Mucosa of gallbladder (tissue), 1 donor: Measurements from ENCODE around the gene YJEFN3. TPM values are rescaled to one million over a fixed set of nuclear protein-coding genes. Genes with fewer than 3 reads are reported as not detected.

Experiments
- DNase-seq: peaks from one replicate; pipeline ENCODE4 v3.0.0-alpha.2; 2020; ENCODE audit warnings: low spot score
- total RNA-seq: library from RNA; stranded (reverse); gene quantifications from one replicate; pipeline ENCODE4 v1.2.1, GENCODE V29; 2021
- donor health status: DM: no; HTN: no; CAD: no.

Gene YJEFN3
- total RNA-seq, 1 donor from 2014 or later = 8.9 TPM

DNA sequence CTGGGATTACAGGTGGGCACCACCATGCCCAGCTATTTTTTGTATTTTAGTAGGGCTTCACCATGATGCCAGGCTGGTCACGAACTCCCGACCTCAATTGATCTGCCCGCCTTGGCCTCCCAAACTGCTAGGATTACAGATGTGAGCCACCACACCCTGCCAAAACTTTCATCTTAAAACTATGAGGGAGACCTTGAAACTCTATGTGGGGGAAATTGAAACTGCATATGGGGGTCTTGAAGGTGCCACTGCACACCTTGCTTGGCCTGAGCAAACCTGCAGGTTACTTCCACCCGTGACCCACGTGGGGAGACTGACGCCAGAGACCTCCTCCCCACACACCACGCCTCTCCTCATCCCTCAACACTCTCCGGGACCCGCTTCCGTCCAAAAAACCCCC is 25.0 kb downstream of the YJEFN3 start:
- no peak for DNase-seq

DNA sequence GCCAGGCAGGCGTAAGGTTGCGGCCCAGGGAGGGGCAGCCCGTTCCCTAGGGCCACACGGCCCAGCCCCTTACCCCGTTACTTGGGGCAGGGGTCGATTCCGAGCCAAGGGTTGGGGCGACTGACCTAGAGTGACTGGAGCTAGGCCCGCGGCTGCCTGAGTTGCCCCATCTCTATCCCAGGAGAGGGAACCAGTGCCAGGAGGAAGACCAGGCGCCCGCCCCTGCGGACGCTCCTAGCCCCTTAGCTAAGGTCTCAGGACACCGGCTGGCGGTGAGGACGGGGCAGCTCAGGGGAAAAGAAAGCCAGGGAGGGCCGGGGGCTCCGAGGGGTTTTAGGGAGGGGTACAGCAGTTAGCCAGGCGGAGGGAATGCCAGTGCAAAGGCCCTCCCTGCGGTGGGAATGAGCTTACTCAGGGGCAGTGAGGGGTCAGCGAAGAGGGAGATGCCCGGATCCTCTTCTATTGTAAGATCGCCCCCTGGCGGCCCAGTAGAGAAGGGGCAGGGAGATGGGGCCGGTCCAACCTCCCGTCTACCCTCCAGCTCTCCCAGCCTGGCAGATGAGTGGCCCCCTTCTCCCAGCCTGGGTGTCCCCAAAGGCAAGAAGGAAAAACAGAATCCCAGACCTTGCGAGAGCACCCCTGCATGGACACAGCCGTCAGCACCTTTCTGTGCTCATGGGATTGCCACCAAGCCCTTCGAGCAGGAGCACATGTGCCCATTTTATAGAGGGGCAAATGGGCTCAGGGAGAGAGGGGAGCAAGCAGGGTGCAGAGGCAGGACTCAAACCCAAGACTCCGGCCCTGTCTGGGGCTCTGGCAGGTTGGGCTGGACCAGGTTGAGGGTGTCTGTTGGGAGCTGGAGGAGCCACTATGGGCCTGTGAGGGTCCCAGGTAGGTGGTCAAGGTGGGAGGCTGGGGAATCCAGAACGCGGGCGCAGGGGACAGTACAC is 25.6 kb downstream of the YJEFN3 start:
- DNase-seq = no peak

DNA sequence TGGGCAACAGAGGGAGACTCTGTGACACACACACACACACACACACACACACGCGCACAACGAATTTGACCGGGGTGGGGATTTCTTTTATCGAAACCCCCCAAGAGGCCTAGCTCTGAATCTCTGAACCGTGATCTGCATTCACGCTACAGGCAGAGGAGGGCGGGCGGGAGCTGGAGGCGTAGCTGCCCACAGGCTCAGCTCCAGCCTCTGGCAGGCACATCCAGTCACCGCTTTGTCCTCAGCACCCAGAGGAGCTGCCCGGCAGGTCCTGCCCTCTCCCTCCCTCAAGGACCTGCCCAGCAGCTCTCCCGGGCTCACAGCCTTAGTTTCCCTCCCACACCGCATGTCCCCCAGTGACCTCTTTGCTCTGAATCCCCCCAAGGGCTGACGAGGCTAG is 29.3 kb downstream of the YJEFN3 start:
- DNase-seq = no peak

DNA sequence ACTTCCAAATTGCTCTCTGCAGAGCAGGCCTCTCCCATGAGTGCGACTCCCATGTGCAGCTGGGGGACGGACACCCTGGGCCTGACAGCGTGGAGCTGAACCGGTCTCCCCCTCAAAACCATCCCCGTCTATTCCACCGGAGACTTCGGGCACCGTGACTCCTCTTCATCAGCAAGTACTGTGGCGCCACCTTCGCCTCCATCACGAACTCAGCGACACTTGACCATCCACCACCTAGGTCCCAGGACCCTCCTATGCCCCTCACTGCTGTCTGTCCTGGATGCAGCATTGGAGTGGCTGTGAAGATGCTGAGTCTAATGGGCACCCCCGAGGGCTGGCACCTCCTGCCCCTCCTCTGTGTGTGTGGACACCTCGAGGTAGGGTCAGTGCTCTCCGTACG is 29.9 kb downstream of the YJEFN3 start:
- no peak for DNase-seq

DNA sequence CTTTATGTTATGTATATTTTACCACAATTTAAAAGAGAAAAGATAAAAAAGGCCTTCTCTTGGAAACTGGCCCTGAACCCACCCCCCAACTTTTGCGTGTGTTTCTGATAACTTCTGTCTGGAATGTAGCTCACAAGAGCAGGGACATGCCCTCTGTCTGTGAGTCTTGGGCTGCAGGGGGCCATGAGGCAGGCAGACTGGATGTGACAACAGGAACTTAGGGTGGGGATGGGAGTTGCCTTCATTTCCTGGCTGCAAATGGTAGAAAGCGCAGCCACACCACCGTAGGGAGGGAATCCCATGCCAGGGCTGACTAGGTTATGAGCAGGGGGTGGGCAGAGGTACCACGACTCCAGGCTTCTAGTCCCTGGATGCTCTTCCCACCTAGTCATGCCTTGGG is 31.2 kb downstream of the YJEFN3 start:
- DNase-seq = no peak

DNA sequence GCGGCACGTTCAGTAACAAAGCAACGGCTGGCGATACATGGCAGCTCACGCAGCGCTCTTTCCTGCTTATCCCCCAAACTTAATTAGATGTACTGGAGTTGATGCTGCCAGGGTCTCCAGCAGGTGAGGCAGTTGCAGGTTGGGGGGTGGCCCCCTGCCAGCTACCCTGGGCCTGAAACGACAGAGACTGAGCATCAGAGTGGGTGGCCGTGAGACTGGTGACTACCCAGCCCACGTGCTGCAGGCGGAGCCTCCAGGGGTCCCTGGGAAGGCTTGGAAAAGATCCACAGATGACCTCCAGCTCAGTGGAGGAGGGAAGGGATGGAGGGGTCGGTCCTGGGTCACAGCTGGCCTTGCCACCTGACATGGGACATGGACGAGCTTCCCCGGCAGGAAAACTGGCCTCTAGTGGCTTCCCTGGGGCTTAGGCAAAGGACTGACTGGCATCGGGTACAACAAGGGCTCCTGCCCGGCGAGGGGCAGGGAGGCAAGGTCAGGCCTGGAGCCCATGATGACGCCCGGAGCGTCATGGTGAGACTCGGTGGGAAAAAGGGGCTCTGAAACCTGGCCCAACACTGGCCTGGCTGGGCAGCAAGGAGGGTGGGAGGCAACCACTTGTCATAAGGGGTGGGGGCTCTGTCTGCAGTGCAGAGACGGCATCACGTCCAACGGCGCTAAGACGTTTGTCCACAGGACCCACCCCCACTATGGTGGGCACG is 33.4 kb downstream of the YJEFN3 start:
- DNase-seq = no peak

DNA sequence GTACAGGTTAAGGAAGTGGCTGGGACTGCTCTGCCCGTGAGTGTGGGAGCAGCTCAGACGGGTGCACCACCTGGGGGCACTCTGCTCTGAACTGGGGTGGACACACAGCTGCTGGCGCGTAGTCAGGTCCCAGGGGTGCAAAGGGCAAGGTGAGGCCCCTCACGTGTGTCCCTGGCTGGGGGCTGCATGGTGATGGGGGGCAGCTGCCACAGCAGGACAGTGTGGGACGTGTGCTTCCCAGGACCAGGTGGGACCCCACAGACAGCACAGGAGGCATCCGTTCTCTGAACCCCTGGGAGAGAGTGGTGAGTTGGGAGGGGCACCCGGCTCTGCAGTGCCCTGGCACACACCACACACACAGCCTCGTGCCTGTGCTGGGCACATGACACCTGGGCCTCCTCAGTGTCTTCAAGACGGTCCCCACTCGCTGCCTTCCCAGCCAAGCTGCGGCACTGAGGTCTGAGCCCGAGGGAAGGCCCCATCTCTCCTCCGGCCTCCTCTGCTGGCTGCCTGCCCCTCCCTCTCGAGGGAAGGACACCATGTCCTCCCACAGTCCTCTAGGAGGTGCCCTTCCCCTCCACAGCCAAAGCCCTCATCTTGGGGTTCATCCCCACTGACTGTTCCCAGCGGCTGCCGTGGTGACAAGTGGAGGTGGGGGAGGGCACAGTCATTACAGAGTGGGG is 34.1 kb downstream of the YJEFN3 start:
- no peak for DNase-seq

DNA sequence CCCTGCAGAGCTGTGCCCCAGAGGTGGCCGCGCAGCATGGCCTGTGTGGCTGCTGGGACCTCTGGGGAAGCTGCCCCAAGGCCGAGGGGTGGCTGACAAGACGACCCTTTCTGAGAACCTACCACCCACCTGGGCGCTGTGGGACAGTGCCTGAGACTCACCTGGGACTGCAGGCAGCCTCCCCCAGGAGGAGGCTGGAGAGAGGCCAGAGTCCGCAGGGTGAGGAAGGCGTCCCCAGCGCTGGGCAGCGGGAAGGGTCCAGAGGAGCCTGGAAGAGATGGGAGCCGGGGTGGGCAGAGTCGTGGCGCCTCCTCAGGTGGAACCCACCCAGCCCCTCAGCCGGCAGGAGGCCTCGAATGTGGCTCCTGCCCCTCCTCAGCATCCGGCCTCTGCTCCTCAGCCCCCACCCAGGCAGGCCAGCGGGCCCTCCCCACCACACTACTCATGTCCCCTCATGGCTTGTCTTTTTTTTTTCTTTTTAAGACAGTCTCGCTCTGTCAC is 34.7 kb downstream of the YJEFN3 start:
- no peak for DNase-seq

DNA sequence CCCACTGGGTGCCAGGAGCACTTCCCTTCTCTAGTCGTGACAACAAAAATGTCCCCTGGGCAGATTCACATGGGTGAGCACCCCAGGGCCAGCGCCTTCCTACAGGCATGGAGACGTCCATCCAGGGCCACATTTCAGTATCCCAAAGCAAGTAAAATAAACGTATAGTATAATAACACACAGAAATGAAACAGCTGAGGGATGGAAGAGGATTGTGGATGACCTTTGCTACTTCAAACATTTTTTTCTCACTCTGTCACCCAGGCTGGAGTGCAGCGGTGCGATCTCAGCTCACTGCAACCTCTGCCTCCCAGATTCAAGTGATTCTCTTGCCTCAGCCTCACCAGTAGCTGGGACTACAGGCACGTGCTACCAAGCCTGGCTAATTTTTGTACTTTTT is 37.6 kb downstream of the YJEFN3 start:
- no peak for DNase-seq

DNA sequence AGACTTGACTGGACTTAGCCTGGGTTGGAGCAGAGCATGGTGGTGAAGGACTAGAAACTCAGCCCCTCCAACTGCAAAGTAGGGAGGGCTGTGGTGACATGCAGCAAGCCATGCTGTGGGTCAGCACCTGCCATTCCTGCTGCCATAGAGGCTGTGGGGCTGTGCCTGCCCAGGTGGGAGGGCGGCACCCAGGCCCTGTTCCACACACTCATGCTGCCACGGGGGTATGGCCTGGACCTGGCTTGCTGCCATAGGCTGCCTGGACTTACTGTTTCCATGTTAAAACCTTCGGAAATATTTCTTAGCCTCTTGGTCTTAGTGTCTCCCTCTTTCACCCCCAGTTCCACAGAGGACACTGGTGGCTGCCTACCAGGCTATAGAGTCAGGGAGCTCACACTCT is 38.7 kb downstream of the YJEFN3 start:
- no peak for DNase-seq

DNA sequence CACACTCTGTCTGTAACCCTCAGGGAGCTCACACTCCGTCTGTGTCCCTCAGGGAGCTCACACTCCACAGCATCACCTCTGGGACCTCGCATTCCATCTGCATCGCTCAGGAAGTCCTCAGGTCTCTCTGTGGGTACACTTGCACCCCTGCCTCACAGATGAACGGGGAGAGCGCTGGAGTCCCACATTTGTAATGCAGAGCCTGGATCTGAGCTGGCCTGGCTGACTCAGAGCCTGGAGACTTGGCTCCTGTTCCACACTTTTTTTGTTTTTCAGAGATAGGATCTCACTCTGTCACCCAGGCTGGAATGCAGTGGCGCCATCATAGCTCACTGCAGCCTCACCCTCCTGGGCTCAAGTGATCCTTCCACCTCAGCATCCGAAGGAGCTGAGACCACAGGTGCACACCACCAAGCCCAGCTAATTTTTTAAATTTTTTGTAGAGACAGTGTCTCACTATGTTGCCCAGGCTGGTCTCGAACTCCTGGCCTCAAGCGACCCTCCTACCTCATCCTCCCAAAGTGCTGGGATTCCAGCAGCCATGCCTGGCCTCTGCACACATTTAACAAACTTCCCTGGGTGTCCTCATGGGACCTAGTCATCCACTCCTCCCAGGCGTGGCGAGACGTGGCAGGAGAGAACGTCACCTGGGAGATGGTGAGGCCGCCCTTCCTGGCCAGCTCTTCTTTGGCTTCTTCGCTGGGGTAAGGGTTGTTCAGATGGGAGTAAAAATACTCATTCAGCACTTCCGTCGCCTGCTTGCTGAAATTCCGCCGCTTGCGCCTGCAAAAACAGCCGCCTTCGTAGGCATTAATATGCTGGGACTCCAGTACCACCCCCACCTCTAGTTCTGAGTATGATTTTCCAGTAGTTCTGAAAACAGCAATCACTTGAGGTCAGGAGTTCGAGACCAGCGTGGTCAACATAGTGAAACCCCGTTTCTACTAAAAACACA is 40.4 kb downstream of the YJEFN3 start:
- no peak for DNase-seq

DNA sequence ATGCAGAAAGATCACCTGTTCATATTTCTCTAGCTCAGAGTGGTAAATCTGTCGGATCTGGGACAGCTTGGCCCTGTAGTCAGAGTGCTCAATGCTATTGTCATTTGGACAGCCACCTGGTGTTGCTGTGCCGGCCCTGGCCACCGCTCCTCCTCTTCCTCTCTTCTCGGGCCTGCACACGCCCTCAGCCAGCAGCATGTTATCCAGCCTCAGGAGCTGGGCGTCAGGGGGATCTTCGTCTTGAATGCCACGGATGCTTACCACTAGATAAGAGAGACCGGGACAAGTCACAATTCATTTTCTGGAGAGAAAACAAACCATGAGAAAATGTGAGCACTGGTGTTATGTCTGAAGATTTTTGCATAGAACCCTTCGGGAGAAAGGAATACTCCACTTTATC is 41.9 kb downstream of the YJEFN3 start:
- no peak for DNase-seq

DNA sequence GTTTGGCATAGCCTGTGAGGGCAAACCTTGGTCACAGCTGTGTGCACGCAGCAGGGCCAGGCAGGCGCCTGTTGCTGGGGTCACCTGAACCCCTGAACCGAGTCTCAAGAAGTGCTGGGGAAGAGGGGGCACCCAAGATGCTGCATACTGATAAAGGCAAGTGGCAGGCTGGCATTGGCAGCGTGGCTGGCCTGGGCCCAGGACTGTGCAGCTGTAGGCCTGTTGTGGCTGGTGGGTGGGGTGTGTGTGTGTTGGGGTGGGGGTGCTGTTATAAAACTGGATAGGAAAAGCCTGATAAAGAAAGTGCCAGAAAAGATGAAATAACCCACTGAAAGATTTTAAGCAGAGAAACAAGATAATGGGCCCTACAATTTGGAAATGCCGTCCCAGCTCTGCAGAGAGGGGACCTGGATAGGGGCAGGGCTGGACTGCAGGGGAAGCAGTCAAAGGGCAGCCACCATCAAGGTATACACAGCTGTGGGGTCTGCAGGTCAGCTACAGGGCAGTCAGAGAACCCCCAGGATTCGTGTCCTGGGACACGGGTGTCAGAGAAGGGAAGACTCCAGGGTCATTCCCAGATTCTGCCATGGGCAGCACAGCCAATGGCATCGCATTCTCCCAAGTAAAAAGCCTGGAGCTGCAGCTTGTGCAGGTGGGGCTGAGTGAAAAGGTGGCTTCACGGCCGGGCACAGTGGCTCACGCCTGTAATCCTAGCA is 42.5 kb downstream of the YJEFN3 start:
- no peak for DNase-seq

DNA sequence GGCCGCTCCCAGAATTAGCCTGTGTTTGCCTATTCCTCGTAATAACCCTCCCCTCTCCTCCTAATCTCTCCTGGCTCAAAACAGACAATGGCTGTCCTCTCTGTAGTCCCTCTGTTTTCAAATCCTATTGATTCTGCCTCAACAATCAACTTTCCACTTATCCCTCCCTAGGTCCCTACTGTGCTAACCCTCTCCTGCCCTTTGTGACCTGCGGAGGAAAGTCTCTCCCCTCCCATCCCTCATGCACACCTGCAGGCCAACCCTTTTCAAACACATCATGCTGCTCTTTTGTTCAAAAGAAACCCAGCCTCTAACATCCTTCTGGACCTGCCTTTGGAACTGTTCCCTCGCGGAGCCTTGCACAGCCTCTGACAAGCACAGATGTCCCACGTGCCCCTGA is 46.7 kb downstream of the YJEFN3 start:
- no peak for DNase-seq

DNA sequence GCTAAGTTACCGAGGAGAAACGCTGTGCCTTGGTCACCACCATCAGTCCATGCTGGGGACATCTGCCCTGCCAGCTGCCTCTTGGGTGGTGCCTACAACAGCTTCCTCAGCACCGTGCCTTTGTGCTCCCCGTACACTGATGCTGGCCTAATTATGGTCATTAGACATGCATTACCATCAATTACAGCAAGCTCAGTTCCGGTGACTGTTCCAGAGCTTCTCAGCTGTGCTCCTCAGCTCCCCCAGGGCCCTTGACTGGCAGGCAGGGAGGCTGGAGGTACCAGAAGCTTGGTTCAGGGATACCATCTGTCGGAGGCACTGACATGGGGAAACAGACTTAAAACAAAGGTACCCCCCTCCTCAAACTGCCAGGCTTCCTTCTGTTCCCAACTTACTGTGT is 49.5 kb downstream of the YJEFN3 start:
- DNase-seq = no peak

DNA sequence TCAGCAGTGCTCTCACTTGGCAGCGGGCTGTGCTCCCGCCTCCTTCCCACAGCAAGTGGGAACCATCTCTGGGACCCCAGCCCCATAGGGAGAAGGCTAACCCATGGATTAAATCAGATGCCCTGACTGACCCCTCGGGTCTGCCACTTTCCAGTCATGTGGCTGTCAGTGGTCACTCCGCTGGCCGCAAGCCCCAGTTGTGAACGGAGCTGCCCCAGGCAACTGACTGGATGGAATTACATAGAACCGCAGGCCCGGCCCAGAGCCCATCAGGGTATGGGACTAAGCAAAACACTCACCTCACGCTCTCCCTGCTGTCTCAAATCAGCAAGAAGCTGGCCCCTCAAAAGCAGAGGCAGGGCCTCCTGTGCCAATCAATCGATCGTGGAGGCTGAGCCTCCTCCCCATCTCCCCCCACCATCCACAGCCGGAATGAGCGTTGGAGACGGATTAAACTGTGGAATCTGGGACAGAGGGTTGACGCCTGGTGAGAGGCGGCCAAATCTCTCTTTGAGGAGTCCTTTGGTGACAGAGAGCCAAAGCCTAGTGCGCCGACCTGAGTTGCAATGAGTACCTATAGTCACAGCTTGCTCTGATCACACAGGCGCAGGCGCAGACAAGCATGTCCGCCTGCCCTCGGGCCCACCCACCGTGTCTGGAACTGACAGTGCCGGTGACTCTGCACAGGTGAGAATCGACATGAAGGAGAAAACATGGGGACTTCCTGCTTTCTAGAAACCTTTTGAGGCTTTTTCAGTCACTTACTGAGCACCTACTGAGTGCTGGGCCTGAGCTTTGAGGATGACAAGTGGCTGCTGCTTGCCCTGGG is 51.0 kb downstream of the YJEFN3 start:
- DNase-seq = no peak

DNA sequence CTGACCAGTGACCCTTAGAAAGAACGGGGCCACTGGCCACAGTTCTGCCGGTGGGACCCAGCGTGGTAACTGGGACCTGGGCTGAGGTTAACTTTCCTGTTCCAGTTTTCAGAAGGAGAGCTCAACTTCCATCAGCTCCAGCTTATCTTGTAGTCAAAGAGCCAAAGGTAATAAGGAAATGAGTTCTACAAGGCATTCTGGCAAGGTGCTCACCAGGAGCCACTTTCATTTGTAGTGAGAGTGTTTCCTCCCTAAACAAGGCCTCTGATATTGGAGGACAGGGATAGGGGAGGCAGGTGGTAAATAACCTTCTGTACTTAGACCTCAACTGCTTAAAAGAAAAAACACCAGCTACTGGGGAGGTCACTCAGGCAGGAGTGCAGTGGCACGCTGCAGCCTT is 51.7 kb downstream of the YJEFN3 start:
- DNase-seq = no peak

DNA sequence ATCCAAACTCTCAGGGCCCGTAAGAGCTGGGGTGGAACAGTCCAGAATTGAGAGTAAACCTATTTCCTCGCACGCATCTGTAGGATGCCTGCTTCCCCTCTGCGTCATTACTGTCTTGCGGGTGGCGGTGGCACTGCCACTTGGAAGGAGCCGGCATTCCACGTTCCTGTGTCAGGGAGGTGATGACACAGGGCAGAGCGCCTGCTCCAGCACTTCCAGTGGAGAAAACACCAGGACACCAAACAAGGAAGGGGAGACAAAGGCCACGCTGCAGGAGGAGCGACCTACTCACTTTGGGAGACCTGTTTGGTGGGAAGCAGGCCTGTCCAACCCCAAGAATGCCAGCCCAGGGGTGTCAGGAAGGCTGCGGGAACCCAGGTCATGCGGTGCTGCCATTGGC is 52.7 kb downstream of the YJEFN3 start:
- no peak for DNase-seq

DNA sequence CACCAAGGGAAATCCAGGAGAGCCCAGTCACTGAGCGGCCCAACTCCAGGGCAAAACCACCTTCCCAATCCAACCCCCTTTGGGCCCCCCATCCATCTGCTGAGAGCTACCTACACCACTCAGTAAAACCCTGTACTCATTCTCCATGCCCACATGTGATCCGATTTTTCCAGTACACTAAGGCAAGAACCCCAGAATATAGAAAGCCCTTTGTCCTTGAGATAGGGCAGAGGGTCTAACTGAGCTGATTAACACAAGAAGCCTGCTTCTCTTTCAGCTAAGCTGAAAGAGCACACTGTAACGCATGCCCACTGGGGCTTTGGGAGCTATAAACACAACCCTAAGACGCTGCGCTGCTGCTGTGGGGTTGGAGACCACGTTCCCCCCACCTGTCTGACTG is 53.8 kb downstream of the YJEFN3 start:
- no peak for DNase-seq

DNA sequence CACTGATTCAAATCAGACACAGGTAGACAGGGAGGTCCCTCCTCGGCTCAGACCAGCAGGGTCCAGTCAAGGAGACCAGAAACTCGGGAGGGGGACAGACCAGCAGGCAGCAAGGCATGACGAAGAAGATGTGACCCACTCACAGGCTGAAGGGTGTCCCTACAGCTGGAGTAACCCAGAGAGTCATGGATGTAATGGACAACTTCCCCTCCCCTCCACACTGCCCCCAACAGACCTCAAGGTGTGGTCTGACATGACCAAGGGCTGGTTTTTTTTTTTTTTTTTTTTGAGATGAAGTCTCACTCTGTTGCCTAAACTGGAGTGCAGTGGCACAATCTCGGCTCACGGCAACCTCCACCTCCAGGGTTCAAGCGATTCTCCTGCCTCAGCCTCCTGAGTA is 55.6 kb downstream of the YJEFN3 start:
- no peak for DNase-seq
